C4-2B (cell line): ENCODE measurements around the gene BMPR2.

ENCODE experiments used
- ZFX ChIP-seq: fragments of 450-650 bp; IDR thresholded peaks from 2 replicates; pipeline ENCODE4 v1.6.1; 2017
- TF ChIP-seq, protein P1 (sequence below): fragments of 450-650 bp; conservative IDR thresholded peaks from 2 replicates; pipeline ENCODE4 v1.5.1; 2017; ENCODE audit warnings: mild to moderate bottlenecking

DNA sequence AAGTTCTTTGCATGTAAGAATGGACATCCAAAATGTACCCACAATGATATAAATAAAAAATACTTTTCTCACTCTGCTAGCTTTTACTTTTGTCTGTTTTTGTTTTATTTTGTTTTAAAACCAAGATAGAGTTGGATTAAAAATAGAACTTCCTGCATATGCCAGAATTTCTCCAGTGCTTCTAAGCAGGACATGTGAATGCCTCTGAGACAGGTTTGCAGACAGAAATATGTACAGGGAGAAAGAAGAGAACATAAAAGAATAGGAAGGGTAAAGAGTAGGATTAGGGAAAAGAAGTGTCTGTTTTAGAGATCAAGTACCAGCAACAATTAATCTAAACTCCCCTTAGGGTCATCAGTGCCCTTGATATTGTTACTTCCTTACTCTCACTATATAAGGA, 114.4 kb downstream of the BMPR2 start:
- TF ChIP-seq, protein P1, sequence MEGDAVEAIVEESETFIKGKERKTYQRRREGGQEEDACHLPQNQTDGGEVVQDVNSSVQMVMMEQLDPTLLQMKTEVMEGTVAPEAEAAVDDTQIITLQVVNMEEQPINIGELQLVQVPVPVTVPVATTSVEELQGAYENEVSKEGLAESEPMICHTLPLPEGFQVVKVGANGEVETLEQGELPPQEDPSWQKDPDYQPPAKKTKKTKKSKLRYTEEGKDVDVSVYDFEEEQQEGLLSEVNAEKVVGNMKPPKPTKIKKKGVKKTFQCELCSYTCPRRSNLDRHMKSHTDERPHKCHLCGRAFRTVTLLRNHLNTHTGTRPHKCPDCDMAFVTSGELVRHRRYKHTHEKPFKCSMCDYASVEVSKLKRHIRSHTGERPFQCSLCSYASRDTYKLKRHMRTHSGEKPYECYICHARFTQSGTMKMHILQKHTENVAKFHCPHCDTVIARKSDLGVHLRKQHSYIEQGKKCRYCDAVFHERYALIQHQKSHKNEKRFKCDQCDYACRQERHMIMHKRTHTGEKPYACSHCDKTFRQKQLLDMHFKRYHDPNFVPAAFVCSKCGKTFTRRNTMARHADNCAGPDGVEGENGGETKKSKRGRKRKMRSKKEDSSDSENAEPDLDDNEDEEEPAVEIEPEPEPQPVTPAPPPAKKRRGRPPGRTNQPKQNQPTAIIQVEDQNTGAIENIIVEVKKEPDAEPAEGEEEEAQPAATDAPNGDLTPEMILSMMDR: no peak
- TF ChIP-seq ZFX: no peak
